ENCODE data around the gene SETD7.

GRCh38 chr4:139599594-139600374 is 43.8 kb upstream of the SETD7 start:
- TF ChIP-seq POLR2AphosphoS5 (IDR thresholded peaks at IDR 0.05; ENCODE audit: borderline replicate concordance, low read depth, low read length) = no peak
- TF ChIP-seq EZH2 (IDR thresholded peaks at IDR 0.05) = no peak
- no peak for TF ChIP-seq FOXP2 (optimal IDR thresholded peaks at IDR 0.05; ENCODE audit: control extremely low read depth, extremely low read length, insufficient read depth)
